Left renal pelvis (tissue), 4 donors: Measurements from ENCODE around the gene NCAPD2. TPM values are rescaled to one million over a fixed set of nuclear protein-coding genes. Genes with fewer than 3 reads are reported as not detected.
"Not testable (repeated sequence)": the region's sequence is repeated elsewhere in the genome, so short reads cannot be mapped to it uniquely, and the experiment has no call there.

Source experiments
- DNase-seq, 4 donors: peaks; one replicate each; pipeline ENCODE4 v3.0.0-alpha.2; 2013; ENCODE audit warnings: low read depth in 4 of 4, low spot score in 3 of 4
- polyA plus RNA-seq, 4 donors: library from polyadenylated mRNA; unstranded; fragments of 120-200 nt; gene quantifications; one replicate each; pipeline ENCODE4 v1.2.1, GENCODE V29; 2013; ENCODE audit not compliant: insufficient read length in 4 of 4

NCAPD2 gene
- polyA plus RNA-seq, 4 donors, result 52.6 to 63.6 (median 61.8) TPM

DNA sequence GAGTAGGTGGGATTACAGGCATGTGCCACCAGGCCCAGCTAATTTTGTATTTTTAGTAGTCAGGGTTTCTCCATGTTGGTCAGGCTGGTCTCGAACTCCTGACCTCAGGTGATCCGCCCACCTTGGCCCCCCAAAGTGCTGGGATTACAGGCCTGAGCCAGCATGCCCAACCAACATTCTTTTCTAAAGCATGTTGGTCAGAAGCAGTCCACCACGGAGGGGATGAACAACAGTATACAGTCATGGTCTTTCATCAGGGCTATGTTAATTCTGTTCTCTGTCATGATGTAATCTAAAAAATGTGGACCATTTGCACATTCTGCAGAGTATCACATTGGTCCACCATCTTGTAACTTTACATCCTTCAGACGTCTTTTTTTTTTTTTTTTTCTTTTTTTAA, 4.5 kb upstream of the NCAPD2 start:
- DNase-seq, result no peak

DNA sequence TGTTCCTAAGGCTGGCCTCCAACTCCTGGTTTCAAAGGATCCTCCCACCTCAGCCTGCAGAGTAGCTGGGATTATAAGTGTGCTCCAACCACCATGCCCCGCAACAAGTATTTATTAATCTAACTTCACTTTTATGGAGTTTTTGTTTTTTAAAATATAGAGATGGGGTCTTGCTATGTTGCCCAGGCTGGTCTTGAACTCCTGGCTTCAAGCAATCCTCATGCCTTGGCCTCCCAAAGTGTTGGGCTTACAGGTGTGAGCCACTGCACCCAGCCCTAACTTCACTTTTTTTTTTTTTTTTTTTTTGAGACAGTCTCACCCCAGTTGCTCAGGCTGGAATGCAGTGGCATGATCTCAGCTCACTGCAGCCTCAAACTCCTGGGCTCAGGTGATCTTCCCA, 3.2 kb upstream of the NCAPD2 start:
- DNase-seq, result not testable (repeated sequence)

DNA sequence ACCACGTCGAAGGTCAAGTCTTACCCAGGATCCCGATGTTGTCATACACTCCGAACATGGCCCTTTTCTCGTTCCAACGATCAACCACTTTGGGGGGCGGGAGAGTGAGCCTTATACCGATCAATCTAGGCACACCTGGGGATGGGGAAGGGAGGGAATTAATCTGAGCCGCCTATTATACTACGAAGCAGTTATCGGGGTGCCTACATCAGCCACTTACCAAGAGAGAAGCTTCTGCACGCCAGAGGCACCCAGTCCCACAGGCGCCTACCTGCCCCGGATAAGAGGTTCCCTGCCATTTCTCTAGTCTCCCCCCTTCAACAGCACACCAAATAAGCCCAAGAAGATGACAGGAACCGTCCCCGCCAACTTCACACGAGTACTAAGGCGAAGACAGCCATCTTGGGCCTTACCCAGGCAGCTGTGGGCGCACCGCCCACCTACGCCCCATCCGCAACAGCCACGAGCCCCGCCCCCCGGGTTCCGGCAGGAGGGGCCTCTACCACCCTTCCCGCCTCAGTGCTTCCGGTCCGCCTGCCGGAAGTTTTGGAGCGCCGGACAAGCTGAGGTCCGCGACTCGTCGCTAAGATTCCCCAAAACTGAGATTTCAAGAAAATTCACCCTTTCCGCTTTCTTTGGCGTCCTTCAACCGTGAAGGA, 935 bp upstream of the NCAPD2 start, which contains the start of gene MRPL51:
Gene MRPL51, minus strand, starts transcription at position 425 of the 659 bp plus-strand sequence. Its CDS starts 126 bp downstream, at position 299.
- peak; percentile 83 to 89 (median 85) for DNase-seq

DNA sequence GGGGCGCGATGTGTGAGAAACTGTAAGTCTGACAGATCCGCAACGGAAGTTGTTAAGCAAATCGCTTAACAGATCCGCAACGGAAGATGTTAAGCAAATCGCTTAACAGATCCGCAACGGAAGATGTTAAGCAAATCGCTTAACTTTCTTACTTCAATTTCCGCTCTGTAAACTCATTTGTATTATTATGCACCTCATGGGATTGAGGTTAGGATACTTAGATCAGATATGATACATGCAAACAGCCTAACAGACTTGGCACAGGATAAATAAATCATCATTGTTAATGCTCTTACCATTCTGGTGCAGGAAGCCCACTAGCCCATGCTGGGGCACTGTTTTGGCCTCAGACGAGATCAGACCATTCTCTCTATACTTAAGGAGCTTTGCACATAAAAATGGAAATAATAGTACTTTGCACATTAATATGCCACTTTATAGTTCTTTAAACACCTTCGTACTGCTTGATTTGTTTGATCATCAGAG, 399 bp downstream of the NCAPD2 start:
- no peak for DNase-seq

DNA sequence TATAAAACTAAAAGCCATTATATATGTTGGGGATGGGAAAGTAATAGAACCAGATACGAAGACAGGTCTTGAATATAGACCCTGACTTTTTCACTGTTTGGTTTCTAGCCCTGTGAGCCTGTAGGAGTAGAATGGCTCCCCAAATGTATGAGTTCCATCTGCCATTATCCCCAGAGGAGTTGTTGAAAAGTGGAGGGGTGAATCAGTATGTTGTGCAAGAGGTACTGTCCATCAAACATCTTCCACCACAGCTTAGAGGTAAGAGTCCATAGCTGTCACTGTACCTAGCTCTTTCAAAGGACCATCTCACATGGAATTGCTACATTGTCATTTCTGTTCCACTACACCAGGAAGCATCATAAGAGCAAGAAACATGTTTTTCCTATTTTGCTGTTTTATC, 1.1 kb downstream of the NCAPD2 start:
- no peak for DNase-seq

DNA sequence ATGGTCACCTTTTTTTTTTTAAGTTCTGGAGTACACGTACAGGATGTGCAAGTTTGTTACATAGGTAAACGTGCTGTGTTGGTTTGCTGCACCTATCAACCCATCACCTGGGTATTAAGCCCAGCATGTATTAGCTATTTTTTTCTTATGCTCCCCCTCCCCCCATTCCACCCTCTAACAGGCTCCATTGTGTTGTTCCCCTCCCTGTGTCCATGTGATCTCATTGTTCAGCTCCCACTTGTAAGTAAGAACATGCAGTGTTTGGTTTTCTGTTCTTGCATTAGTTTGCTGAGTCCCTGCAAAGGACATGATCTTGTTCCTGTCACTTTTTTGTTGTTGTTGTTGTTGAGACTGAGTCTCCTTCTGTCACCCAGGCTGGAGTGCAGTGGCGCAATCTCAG, 3.4 kb downstream of the NCAPD2 start:
- DNase-seq, result not testable (repeated sequence)

DNA sequence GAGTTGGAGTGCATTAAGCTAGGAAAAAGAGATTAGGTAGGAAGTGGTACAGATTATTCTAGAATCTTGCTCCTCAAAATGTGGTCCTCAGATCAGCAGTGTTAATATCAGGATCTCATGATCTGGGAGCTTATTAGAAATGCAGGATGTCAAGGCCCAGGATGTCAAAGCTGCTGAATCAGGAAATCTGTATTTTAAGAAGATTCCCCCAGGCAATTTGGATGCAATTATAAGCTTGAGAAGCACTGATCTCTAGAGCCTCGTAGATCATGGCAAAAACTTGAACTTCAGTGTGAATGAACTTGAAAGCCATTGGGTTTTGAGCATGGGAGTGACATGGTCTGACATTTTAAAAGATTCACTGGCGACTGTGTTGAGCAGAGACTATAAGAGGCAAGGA, 6.6 kb downstream of the NCAPD2 start:
- no peak for DNase-seq

DNA sequence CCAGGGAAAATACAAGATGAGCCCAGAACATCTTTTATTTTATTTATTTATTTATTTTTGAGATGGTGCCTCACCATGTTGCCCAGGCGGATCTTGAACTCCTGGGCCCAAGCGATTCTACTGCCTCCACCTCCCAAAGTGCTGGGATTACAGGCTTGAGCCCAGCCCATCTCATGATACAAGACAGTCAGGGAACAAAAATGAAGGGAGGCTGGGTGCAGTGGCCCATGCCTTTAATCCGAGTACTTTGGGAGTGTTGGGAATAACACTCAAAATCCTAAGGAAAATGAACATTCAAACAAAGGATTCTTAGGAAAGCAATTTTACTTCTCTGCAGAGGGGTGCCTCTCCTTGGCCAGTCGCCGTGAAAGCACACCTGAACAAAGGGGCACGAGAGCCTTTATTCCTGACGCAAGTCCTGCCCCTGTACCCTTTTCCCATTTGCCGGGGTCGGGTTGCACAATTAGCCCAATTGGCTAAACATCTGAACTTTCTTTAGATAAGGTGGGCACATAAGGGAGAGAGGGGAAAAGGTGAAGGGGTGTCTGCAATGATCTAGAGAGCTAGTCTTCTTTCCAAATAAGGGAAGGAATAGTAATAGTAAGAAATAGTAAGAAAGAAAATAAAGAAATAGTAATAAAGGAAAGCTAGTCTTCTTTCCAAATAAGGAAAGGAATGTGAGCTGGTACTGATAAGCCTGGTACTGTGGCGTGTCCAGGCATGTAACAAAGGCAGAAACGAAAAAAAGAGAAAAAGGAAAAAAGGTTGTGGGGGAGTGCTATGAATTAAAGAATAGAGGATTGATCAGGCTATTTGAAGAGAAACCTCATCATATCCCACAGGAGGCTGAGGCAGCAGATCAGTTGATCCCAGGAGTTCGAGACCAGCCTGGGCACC, 13.4 kb downstream of the NCAPD2 start:
- DNase-seq, result no peak

DNA sequence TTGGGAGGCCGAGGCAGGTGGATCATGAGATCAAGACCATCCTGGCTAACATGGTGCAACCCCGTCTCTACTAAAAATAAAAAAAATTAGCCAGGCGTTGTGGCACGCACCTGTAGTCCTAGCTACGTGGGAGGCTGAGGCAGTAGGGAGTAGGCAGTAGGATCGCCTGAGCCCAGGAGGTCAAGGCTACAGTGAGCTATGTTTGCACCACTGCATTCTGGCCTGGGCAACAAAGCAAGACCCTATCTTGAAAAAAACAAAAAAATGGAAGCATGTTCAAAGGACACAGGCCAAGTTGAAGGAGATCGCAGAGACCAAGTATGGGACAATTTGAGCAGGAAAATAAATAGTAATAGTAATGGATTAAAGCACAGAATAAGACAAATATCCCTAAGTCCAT, 14.2 kb downstream of the NCAPD2 start:
- no peak for DNase-seq

DNA sequence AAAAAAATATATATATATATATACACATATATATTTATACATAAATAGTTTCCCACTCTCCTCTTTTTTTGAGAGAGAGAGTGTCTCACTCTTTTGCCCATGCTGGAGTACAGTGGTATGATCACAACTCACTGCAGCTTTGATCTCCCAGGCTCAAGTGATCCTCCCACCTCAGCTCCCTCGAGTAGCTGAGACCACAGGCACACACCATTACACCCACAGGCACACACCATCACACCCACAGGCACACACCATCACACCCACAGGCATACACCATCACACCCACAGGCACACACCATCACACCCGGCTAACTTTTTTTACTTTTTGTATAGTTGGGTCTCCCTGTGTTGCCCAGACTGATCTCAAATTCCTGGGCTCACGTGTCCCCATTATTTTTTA, 26.3 kb downstream of the NCAPD2 start:
- no peak for DNase-seq

DNA sequence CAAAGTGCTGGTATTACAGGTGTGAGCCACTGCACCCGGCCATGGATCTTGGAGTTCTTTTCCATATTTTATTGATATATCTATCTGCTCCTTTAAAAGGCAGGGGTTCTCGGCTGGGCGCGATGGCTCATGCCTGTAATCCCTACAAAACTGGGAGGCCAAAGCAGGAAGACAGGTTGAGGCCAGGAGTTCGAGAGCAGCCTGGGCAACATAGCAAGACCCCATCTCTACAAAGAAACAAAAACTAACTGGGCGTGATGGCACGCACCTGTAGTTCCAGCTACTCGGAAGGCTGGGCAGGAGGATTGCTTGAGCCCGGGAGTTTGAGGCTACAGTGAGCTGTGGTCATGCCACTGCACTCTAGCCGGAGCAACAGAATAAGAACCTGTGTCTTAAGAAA, 28.3 kb downstream of the NCAPD2 start:
- DNase-seq, result no peak

DNA sequence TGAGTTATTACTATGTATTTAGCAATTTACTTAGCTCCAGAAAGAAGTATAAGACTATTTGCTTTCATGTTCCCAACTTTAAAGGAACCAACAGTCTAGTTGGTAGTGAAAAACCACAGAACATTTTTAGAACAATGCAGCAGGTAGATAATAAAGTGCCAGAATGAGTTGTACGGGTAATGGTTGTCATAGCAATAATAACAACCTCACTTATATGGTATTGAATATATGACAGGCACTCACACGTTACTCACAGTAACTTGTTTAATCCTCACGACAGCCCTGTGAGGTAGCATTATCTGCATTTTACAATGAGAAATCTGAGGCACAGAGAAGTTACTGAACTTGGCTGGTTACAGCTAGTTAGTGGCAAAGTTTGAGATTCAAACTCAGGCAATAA, 29.8 kb downstream of the NCAPD2 start:
- DNase-seq, result no peak

DNA sequence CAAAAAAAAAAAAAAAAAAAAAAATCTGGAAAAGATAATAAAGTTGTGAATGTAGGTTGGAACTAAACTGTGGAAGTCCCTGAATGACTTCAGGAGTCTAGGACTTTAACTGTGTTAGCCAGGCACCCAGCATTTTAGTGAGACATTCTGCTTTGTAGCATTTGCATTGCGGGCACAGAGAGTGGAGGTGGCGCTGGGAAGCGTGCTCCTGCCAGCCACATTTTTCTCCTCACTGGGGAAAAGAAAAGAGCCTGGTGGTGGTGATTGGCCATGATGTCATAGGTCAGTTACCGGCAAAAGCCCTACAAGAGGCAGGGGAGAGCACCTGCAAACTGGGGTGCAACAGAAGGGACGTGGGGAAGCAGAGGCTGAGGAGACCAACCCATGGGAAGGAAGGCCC, 30.7 kb downstream of the NCAPD2 start:
- DNase-seq, result no peak

DNA sequence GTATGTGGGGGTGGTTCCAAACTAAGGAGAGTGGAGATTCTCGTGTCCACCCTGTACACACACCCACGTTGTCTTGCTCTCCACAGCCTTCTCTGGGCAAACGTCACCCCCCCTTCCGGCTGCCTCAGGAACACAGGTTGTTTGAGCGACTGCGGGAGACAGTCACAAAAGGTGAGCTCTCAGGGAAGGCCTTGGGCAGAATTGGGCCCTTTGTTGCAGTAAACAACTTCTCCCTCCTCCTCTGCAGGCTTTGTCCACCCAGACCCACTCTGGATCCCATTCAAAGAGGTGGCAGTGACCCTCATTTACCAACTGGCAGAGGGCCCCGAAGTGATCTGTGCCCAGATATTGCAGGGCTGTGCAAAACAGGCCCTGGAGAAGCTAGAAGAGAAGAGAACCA, 32.3 kb downstream of the NCAPD2 start:
- DNase-seq, result no peak

DNA sequence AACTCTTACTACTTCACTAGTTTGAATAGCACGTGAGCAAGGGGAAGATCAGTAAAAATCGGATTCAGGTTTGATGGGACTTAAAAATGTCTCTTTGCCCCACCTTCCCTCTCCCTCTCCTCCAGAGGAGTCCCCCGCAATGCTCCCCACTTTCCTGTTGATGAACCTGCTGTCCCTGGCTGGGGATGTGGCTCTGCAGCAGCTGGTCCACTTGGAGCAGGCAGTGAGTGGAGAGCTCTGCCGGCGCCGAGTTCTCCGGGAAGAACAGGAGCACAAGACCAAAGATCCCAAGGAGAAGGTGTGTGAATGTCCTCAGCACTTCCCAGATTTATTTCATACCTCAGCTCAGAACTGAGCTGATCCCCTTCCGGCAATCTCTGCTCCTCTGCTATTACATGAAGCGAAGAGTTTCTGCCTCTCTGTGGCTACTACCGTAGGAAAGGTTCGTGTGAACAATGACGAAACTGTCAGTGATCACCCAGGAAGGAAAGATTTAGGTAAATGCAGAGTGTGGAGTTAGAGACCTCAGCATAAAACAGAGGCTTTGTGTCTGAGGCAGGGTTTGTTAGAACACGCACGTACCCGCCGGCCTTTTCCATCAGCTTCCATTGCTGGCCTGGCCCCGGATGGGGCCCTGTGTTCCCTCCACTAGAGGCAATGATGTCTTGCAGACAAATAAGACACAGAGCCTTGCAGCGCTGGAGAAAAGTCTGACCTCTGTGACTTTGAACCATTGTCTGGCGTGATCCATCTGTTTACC, 33.0 kb downstream of the NCAPD2 start:
- DNase-seq, result no peak

DNA sequence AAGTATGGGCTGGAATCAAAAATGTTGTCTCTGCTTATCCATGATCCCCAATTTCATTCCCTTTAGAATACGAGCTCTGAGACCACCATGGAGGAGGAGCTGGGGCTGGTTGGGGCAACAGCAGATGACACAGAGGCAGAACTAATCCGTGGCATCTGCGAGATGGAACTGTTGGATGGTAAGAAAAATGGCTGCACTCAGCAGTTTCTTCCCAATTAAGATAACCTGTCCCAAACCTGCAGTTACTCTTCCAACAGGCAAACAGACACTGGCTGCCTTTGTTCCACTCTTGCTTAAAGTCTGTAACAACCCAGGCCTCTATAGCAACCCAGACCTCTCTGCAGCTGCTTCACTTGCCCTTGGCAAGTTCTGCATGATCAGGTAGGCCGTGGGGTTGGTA, 33.8 kb downstream of the NCAPD2 start:
- no peak for DNase-seq

DNA sequence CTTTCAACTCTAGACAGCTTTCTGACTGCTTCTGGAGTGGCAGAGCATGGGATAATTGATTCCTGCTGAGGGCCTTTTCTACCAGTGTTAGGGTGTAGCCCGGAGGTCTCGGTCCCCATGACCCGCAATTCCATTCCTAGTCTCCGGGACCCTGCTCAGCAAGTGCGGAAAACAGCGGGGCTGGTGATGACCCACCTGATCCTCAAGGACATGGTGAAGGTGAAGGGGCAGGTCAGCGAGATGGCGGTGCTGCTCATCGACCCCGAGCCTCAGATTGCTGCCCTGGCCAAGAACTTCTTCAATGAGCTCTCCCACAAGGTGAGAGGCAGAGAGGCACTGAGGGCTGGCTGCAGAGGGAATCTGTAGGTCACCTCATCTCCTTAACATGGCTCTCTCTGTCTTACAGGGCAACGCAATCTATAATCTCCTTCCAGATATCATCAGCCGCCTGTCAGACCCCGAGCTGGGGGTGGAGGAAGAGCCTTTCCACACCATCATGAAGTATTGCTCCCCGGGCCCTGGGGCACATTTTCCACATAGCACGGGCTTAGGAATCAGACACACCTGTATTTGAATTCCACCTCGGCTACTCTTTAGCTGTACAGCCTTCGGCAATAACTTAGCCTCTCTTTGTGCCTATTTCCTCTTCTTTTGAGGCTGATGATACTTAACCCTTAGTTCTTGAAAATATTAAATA, 34.8 kb downstream of the NCAPD2 start:
- DNase-seq, result no peak

DNA sequence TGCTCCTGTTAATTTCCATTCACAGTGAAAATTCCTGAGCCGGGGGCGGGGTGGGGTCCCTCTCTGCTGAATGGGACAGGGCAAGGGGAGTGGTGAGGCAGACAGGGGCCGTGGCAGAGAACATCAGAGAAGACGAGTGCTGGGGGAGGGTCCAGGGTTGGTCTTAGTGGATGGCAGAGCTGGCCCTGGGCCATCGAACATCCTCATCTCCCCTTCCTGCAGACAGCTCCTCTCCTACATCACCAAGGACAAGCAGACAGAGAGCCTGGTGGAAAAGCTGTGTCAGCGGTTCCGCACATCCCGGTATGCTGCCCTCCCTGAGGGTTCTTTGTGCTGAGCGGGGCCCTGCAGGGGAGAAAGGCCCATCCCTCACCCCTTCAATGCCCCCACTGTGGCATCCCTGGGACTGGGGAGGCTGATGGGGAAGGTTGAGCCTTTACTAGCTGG, 35.4 kb downstream of the NCAPD2 start:
- no peak for DNase-seq

DNA sequence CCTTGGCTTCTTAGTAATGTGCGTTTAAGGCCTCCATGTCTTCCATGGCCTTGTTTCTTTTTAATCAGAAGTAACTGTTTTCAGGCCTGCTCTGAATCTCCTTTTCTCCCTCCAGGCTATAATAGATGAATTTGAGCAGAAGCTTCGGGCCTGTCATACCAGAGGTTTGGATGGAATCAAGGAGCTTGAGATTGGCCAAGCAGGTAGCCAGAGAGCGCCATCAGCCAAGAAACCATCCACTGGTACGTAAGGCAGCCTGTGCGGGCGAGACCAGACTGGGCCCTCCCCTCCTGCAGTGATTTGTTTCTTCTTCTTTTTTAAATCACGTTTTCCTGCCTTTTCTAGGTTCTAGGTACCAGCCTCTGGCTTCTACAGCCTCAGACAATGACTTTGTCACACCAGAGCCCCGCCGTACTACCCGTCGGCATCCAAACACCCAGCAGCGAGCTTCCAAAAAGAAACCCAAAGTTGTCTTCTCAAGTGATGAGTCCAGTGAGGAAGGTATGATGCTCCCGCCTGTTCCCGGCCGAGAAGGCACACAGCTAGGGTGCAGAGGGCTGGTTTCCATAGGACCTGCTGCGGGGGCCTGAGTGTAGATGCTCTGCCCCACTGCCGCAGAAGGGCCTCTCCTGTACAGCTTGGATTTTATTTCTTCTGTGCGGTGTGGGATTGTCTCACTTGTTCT, 36.8 kb downstream of the NCAPD2 start:
- DNase-seq, result no peak
